Activated naive CD4-positive, alpha-beta T cell treated with anti-CD3 and anti-CD28 coated beads, Interleukin-2, amount 50 U/mL, for 72 hours (primary cell): ENCODE data around the gene RYR2. TPM values are rescaled to one million over a fixed set of nuclear protein-coding genes. Genes with fewer than 3 reads are reported as not detected.
"Not testable (repeated sequence)": the region's sequence is repeated elsewhere in the genome, so short reads cannot be mapped to it uniquely, and the experiment has no call there.

Experiments used
- ATAC-seq, 2 donors: fragments of 150-1000 bp; cut with Tn5 transposase; 2 replicates each; pipeline ENCODE4 v1.10.0; 2021; ENCODE audit warnings: mild to moderate bottlenecking in 2 of 2, moderate library complexity in 2 of 2
- DNase-seq, 2 donors: peaks; one replicate each; pipeline ENCODE4 v3.0.0; 2021 to 2022; ENCODE audit warnings: low spot score in 2 of 2
- H3K27ac Mint-ChIP-seq, 2 donors: one replicate each; pipeline ENCODE4 v1.8.0; 2022; ENCODE audit warnings: mild to moderate bottlenecking in 2 of 2, mixed read lengths in 2 of 2
- H3K36me3 Mint-ChIP-seq, 2 donors: one replicate each; pipeline ENCODE4 v1.8.0; 2022; ENCODE audit warnings: mixed read lengths in 2 of 2
- H3K9me3 Mint-ChIP-seq, 2 donors: one replicate each; pipeline ENCODE4 v1.8.0; 2022; ENCODE audit warnings: mixed read lengths in 2 of 2
- total RNA-seq, 2 donors: library from RNA; stranded (reverse); gene quantifications; one replicate each; pipeline ENCODE4 v1.2.3, GENCODE V29; 2022

RYR2 gene
- total RNA-seq, 2 donors from 2014 or later, result not detected

- DNase-seq (no peak), ATAC-seq (no peak)
- H3K36me3 Mint-ChIP-seq, result no peaks in the 10 kb centered on the region
- H3K9me3 Mint-ChIP-seq, result no peaks in the 10 kb centered on the region
- no peak overlapping the region for H3K27ac Mint-ChIP-seq
These were observed 313.0 kb downstream of the RYR2 start for GRCh38 chr1:237355022-237355421.

DNA sequence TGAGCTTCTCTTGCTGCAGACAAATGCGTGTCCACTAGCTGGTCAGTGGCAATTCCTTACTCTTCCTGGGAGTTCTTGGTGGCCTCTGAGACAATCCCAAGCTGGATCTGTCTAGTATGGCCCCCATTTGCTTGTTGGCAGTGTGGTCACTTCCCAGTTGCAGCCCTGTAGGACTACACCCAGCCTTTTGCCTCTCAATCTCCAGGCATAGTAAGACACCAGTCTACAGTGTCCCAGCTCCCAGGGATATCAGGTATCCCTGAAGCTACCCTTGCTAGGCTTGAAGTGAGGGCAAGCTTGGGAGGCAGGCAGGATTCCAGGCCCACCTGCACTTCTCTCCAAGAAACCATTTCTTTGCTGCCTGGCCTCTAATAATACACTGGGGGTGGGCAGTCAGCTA is 316.6 kb downstream of the RYR2 start:
- H3K27ac Mint-ChIP-seq, result no peak overlapping the region
- no peak for DNase-seq

GRCh38 chr1:237367758-237368157 is 325.8 kb downstream of the RYR2 start:
- ATAC-seq, result no peak
- H3K36me3 Mint-ChIP-seq, result no peaks in the 10 kb centered on the region
- no peak for DNase-seq
- H3K9me3 Mint-ChIP-seq, result no peaks in the 10 kb centered on the region
- H3K27ac Mint-ChIP-seq, result no peak overlapping the region

More for the DNA sequence above, 316.6 kb downstream of the RYR2 start:
- no peak for ATAC-seq
- Mint-ChIP-seq H3K9me3 (no peaks in the 10 kb centered on the region), H3K36me3 (no peaks in the 10 kb centered on the region)

DNA sequence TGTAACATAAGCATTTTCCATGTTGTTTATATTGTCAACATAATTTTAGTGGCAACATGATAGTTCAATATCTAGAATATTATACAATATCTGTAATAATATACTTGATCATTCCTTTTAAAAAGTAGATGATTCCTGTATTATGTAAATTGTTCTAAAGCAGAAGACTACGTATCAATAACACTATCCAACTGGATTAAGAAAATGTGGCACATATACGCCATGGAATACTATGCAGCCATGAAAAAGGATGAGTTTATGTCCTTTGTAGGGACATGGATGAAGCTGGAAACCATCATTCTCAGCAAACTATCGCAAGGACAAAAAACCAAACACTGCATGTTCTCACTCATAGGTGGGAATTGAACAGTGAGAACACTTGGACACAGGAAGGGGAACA is 329.5 kb downstream of the RYR2 start:
- not testable (repeated sequence) for H3K36me3 Mint-ChIP-seq, H3K9me3 Mint-ChIP-seq, ATAC-seq, H3K27ac Mint-ChIP-seq, DNase-seq

- Mint-ChIP-seq H3K27ac (no peak overlapping the region), H3K9me3 (no peaks in the 10 kb centered on the region), H3K36me3 (no peaks in the 10 kb centered on the region)
- ATAC-seq (no peak), DNase-seq (no peak)
These were observed 341.8 kb downstream of the RYR2 start for GRCh38 chr1:237383791-237384190.

DNA sequence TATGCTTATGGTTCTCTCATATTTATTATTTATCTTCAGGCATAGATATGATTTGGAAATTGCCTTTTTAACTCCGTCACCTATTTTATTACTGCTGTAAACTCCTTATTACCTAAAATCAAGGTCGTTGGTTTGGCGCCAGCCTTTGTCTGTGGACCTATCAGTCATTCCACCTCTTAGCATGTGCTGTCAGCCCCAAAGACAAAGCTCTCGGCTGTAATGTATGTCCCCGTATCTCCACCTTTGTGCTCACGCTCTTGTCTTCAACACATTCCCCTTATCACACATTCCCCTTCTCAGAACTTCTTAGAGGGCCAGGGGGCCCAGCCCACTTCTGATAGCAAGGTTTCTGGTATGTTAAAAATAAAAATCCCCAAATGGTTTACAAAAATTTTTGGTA is 342.2 kb downstream of the RYR2 start:
- Mint-ChIP-seq H3K9me3 (no peaks in the 10 kb centered on the region), H3K27ac (no peak overlapping the region), H3K36me3 (no peaks in the 10 kb centered on the region)
- DNase-seq (no peak), ATAC-seq (no peak)

DNA sequence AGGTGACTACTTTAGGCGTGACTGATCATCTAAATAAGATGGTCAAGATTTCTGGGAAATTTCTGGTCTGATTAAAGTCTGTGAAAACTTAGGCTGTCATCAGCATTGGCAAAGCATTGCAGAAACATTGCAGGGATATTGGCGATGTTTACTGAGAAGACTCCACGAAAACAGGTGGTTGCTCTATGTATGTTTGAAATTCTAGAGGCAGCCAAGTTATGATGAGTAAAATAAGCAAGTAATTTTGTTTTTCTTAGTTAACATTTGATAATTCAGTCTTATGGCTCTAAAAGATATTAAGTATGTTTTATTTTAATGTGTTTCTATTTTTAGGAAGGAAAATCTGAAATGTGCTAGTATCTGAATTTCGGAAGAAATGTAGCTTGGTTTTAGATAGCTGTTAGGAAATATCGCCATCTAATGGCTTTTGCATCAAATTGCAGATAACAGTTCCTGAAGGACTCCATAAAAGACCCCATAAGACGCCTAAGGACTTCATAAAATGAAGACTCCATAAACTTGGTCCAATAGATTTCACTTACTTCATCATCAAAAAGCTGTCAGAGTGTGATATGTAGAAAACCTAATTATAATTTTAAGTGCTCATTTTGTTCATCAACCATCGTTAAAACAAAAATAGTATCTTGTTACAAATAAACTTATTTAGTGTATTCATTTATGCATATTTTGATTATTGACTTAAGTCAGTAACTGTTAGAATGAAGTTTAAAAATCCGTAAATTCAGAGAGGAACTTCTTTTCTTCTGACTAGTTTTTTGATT is 344.6 kb downstream of the RYR2 start:
- DNase-seq, result no peak
- ATAC-seq, result no peak
- Mint-ChIP-seq H3K27ac (no peak overlapping the region), H3K9me3 (no peaks in the 10 kb centered on the region), H3K36me3 (no peaks in the 10 kb centered on the region)

DNA sequence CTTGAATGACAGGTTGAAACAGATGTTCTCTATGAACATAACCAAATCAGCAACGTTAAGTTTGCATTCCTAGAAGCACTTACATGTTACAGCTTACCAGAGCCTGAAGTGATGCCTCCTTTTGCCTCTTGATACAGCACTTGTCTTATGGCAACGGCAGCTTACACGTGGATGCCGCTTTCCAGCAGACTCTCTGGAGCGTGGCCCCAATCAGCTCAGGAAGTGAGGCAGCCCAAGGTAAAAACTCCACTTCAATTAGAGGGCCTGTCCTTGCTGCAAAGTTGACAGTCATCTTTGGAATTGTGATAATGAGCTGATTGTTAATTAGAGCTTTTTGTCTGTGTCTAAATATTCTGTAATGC is 345.1 kb downstream of the RYR2 start:
- DNase-seq, result no peak
- no peaks in the 10 kb centered on the region for H3K9me3 Mint-ChIP-seq
- ATAC-seq, result no peak
- H3K27ac Mint-ChIP-seq, result no peak overlapping the region
- no peaks in the 10 kb centered on the region for H3K36me3 Mint-ChIP-seq

DNA sequence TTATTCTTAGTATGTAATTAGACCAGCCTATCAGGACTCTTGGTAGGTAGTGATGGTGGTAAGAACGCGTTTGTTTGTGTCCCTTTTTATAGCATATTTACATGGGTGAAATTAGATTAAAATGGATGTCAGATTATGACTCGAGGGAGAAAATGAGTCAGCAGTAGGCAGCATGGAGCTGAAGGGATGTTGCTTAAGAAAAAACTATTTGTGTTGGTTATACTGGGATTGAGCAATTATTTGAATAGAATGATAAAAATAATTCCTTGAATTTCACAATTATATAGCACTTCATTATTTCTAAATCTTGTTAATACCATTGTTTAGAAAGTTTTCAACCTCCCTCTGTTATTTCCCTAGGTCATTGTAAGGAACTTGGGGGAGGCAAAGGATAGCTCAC is 348.8 kb downstream of the RYR2 start:
- Mint-ChIP-seq H3K27ac (no peak overlapping the region), H3K9me3 (peaks cover 0 to 2% of the 10 kb centered on the region in 2 donors), H3K36me3 (no peaks in the 10 kb centered on the region)
- ATAC-seq (no peak), DNase-seq (no peak)

- peaks cover 0 to 4% of the 10 kb centered on the region in 2 donors for H3K9me3 Mint-ChIP-seq
- no peak overlapping the region for H3K27ac Mint-ChIP-seq
- no peaks in the 10 kb centered on the region for H3K36me3 Mint-ChIP-seq
- DNase-seq, result no peak
- no peak for ATAC-seq
These were observed 351.6 kb downstream of the RYR2 start for GRCh38 chr1:237393632-237394031.

DNA sequence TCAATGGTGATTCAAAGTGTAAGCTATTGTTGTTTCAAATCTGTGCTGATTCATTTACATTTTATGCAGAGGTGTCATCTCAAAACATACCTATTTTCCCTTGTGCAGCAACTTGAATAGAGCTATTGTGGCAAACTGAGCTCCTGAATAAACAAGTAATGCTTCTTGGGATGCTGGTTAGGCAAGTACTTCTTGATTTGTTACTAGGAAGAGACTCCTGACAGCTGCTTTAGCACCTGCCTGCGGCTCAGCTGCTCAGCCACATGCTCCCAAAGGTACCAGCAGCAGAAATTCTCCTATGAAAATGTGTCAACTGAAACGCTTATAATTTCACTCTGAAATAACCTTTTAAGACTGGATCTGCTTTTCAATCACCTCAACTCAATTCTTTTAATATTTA is 352.3 kb downstream of the RYR2 start:
- no peak for DNase-seq
- H3K9me3 Mint-ChIP-seq, result peaks cover 0 to 4% of the 10 kb centered on the region in 2 donors
- no peak overlapping the region for H3K27ac Mint-ChIP-seq
- H3K36me3 Mint-ChIP-seq, result no peaks in the 10 kb centered on the region
- no peak for ATAC-seq

- ATAC-seq, result no peak
- DNase-seq, result no peak
- Mint-ChIP-seq H3K36me3 (no peaks in the 10 kb centered on the region), H3K9me3 (peaks cover under 1 to 12% of the 10 kb centered on the region in 2 donors), H3K27ac (no peak overlapping the region)
These were observed 354.4 kb downstream of the RYR2 start for GRCh38 chr1:237396426-237396825.

DNA sequence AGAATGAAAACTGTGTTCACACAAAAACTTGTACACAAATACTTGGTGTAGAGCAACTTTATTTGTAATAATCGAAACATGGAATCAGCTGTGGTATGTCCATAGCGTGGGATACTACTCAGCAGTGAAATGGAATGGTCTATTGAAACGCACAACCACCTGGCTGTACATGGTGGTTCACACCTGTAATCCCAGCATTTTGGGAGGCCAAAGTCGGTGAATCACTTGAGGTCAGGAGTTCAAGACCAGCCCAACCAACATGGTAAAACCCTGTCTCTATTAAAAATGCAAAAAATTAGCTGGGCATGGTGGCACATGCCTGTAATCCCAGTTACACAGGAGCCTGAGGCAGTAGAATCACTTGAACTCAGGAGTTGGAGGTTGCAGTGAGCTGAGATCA is 356.8 kb downstream of the RYR2 start:
- DNase-seq (no peak), ATAC-seq (no peak)
- H3K9me3 Mint-ChIP-seq, result peaks cover 17 to 18% of the 10 kb centered on the region in 2 donors
- H3K27ac Mint-ChIP-seq, result no peak overlapping the region
- H3K36me3 Mint-ChIP-seq, result no peaks in the 10 kb centered on the region

DNA sequence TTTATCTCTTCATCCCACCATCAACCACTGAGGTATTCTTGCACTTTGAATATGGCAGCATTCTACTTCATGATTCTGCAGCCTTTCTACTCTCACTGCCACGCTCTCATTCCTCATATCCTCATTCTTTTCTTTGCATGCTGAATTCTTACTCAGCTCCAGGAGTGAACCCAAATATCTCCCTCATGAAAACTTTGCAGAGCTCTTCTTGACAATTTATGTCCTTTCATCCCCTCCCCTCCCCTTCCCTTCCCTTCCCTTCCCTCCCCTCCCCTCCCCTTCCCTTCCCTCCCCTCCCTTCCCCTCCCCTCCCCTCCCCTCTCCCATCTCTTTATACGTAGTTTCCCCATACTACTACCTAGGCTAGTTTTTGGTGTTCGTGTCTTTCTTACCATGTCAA is 363.9 kb downstream of the RYR2 start:
- no peak overlapping the region for H3K27ac Mint-ChIP-seq
- DNase-seq (no peak), ATAC-seq (no peak)
- no peaks in the 10 kb centered on the region for H3K36me3 Mint-ChIP-seq
- H3K9me3 Mint-ChIP-seq, result peaks cover 5 to 18% of the 10 kb centered on the region in 2 donors

- DNase-seq (no peak), ATAC-seq (peak in 1 of 2 donors; percentile 72)
- H3K27ac Mint-ChIP-seq, result no peak overlapping the region
- H3K36me3 Mint-ChIP-seq, result no peaks in the 10 kb centered on the region
- H3K9me3 Mint-ChIP-seq, result peaks cover 0 to 5% of the 10 kb centered on the region in 2 donors
These were observed 369.6 kb downstream of the RYR2 start for GRCh38 chr1:237411621-237412020.

DNA sequence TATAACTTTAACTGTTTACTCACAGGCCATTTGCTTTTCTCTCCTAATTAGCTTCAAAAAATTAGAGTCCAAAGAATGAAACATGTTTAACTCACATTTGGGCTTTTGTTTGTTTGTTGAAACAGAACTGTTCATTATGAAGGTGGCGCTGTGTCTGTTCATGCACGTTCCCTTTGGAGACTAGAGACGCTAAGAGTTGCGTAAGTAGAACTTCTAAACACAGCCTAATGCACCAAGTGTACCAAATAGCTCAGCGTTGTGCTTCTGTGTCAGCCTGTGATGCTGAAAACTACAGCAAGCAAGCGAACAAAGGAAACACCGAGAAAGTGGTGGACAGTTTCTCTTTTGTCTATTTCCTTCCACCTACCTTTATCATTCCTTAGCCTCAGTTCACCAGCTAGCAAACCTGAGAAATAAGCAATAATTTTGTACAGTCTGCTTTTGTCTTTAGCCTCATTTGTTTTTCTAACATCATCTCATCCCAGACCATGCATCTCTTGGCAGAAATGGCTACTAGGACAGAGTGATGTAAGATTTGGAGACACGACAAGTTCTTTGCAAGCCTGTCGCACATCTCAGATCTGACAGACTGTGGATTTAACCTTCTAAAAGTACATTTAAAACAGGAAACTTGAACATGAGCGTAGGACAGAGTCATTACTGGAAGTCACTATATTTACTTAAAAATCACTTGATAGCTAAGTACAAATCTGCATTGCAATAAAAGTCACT is 375.1 kb downstream of the RYR2 start:
- ATAC-seq (no peak), DNase-seq (no peak)
- H3K27ac Mint-ChIP-seq, result no peak overlapping the region
- H3K36me3 Mint-ChIP-seq, result no peaks in the 10 kb centered on the region
- H3K9me3 Mint-ChIP-seq, result peaks cover 0 to 5% of the 10 kb centered on the region in 2 donors

DNA sequence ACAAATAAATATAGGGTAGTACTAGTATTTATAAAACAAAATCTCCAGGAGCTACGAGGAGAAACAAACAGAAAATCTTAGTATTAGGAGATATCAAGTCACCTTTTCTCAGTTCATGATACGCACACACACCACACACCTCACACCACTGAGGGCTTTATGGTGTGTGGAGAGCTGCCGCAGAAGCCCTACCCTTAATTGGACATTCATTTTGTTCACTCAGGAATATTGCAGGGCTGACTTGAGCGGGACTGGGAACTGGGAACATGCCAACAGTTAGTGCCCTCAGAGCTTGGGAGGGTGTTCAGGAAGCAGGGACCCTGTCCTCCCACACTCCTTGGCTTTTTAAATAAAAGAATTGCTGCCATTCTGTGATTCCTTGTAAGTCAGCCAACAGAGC is 386.8 kb downstream of the RYR2 start:
- DNase-seq (no peak), ATAC-seq (no peak)
- H3K36me3 Mint-ChIP-seq, result no peaks in the 10 kb centered on the region
- no peak overlapping the region for H3K27ac Mint-ChIP-seq
- peaks cover 1 to 5% of the 10 kb centered on the region in 2 donors for H3K9me3 Mint-ChIP-seq

GRCh38 chr1:237429252-237429651 is 387.3 kb downstream of the RYR2 start:
- no peaks in the 10 kb centered on the region for H3K36me3 Mint-ChIP-seq
- H3K9me3 Mint-ChIP-seq, result peaks cover 0 to 5% of the 10 kb centered on the region in 2 donors
- H3K27ac Mint-ChIP-seq, result no peak overlapping the region
- no peak for DNase-seq
- ATAC-seq, result no peak
